ENCODE measurements around the gene AP1G1. TPM values are rescaled to one million over a fixed set of nuclear protein-coding genes. Genes with fewer than 3 reads are reported as not detected.
A peak's percentile ranks its signal among the peaks of the same experiment; 100 is the strongest.
"Not testable (repeated sequence)": the region's sequence is repeated elsewhere in the genome, so short reads cannot be mapped to it uniquely, and the experiment has no call there.

AP1G1 gene
- total RNA-seq, 4 donors from 2014 or later = 77.1 to 153 (median 86.3) TPM

DNA sequence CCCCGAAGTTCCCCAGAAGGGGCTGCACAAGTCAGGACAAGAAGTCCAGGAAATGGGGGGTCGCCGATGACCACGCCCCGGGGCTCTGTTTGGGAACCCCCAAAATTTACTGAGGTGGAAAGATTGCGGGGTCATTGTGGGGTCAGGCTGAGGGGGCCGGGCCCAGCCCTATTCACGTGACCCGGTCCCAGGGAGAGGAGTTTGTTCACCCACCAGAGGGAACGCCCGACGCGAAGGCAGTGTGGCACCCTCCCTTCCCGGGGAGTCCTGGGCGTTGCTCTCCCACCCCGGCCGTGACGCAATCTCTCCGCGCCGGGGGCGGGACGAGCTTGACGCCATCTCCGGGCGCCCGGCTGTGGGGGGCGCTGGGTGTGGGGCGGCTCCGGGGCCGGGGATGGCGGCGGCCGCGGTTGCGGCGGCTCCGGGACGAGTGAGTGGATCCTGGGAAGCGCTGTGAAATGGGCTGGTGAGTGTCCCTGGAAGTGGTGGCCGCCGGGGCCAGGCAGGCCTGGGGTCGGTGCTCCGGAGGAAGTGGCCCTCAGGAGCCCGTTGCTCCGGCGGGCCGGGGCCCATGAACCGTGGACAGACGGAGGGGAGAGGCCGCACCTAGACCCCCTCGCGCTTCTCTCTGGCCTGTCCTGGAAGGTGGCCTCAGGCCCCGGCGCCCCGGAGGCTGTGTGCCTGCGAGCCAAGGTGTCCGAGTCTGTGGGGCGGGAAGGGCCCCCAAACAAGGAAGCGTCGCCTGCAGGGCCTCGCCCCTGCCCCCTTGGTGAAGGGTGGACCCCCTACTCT lies 37.2 kb upstream of the AP1G1 start, which contains the start of gene ATXN1L:
TSS of gene ATXN1L (plus strand) at position 338 of the 792 bp plus-strand sequence. CDS start 3,765 bp downstream, outside the sequence.
- DNase-seq (ENCODE audit: low spot score in 2 of 2) = peak; percentile 96
- TF ChIP-seq, protein P1, sequence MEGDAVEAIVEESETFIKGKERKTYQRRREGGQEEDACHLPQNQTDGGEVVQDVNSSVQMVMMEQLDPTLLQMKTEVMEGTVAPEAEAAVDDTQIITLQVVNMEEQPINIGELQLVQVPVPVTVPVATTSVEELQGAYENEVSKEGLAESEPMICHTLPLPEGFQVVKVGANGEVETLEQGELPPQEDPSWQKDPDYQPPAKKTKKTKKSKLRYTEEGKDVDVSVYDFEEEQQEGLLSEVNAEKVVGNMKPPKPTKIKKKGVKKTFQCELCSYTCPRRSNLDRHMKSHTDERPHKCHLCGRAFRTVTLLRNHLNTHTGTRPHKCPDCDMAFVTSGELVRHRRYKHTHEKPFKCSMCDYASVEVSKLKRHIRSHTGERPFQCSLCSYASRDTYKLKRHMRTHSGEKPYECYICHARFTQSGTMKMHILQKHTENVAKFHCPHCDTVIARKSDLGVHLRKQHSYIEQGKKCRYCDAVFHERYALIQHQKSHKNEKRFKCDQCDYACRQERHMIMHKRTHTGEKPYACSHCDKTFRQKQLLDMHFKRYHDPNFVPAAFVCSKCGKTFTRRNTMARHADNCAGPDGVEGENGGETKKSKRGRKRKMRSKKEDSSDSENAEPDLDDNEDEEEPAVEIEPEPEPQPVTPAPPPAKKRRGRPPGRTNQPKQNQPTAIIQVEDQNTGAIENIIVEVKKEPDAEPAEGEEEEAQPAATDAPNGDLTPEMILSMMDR (IDR thresholded peaks at IDR 0.05) = no peak
- TF ChIP-seq POLR2A (IDR thresholded peaks at IDR 0.05) (peak in 1 of 2 donors; percentile 83), POLR2AphosphoS5 (IDR thresholded peaks at IDR 0.05) (peak; percentile 71 to 89 (median 77)), EP300 (IDR thresholded peaks at IDR 0.05) (no peak)
- Histone ChIP-seq H3K27ac (peak within 1 kb of the TSS; percentile 85), H3K27me3 (no peaks in the 10 kb centered on the region), H3K36me3 (peaks cover 21% of the 10 kb centered on the region), H3K4me1 (peaks cover 16% of the 10 kb centered on the region), H3K4me3 (peak within 1 kb of the TSS; percentile 97), H3K9me3 (no peaks in the 10 kb centered on the region)
- 0% methylated on average over 5 of the region's 62 CpGs for WGBS

DNA sequence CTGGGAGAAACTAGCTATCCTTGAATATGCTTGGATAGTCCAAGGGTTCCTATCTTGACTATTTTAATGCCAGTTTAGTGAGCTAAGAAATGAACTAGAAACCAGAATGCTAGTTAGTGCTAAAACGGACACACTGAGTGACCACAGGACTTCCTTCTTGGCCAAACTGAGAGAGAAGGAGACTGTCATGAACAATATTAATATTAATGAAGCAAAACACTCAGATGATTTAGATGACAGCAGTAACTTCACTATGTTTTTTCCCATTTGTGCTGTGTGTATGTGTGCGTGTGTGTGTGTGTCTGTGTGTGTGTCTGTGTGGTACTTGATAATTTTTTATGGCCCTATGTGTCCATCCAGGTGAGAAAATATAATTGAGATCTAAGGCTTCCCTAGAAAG lies 34.9 kb upstream of the AP1G1 start:
- no peaks in the 10 kb centered on the region for H3K9me3 ChIP-seq
- DNase-seq (ENCODE audit: low spot score in 2 of 2) = no peak
- TF ChIP-seq EP300 (IDR thresholded peaks at IDR 0.05) = no peak
- TF ChIP-seq, protein P1 (IDR thresholded peaks at IDR 0.05) = no peak
- TF ChIP-seq POLR2AphosphoS5 (IDR thresholded peaks at IDR 0.05) = no peak
- TF ChIP-seq POLR2A (IDR thresholded peaks at IDR 0.05) = no peak
- WGBS = 60% methylated on average over 2 of the region's 2 CpGs
- H3K27ac ChIP-seq = no peak overlapping the region
- H3K4me1 ChIP-seq = peaks cover 16% of the 10 kb centered on the region
- no peaks in the 10 kb centered on the region for H3K27me3 ChIP-seq
- no peak overlapping the region for H3K4me3 ChIP-seq
- no peaks in the 10 kb centered on the region for H3K36me3 ChIP-seq

DNA sequence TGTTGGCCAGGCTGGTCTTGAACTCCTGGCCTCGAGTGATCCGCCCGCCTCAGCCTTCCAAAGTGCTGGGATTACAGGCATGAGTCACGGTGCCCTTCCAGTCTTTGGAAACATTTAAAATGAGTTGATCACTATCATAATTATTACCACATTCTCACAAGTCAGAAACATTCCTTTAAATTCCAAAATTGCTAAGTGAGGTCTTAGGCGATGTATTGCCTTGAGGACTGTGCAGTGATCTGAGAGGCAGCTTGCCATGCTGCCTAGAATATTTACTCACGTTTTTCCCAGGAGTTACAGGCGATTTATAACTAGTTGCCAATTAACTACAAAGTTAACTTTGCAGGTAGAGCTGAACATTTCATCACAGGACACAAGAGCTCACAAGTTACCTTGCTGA lies 31.4 kb upstream of the AP1G1 start:
- Histone ChIP-seq H3K27me3 (no peaks in the 10 kb centered on the region), H3K9me3 (no peaks in the 10 kb centered on the region), H3K4me1 (no peaks in the 10 kb centered on the region), H3K4me3 (no peak overlapping the region), H3K27ac (no peak overlapping the region), H3K36me3 (no peaks in the 10 kb centered on the region)
- DNase-seq (ENCODE audit: low spot score in 2 of 2) = no peak
- TF ChIP-seq POLR2AphosphoS5 (IDR thresholded peaks at IDR 0.05) = no peak
- no peak for TF ChIP-seq POLR2A (IDR thresholded peaks at IDR 0.05)
- TF ChIP-seq EP300 (IDR thresholded peaks at IDR 0.05) = no peak
- TF ChIP-seq, protein P1 (IDR thresholded peaks at IDR 0.05) = no peak
- 41% methylated on average over 7 of the region's 7 CpGs for WGBS

DNA sequence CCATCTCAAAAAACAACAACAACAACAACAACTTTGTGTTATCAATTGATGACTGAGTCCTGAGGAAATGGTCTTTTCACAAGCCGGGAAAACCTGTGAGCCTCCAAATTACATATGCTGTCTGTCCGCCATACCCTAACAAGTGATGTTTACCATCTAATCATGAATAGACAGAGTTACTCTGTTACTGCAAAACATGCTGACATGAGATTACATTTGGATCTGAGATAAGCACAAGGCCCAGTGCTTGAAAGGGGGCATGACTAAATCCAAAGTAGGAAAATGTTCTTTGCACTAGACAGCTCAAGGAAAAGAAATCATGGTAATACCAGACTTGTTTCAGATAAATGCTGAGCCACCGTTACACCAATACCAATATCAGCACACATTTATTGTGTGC lies 28.5 kb upstream of the AP1G1 start:
- TF ChIP-seq POLR2AphosphoS5 (IDR thresholded peaks at IDR 0.05) = no peak
- TF ChIP-seq POLR2A (IDR thresholded peaks at IDR 0.05) = no peak
- TF ChIP-seq, protein P1 (IDR thresholded peaks at IDR 0.05) = no peak
- TF ChIP-seq EP300 (IDR thresholded peaks at IDR 0.05) = no peak
- Histone ChIP-seq H3K4me3 (no peak overlapping the region), H3K4me1 (no peaks in the 10 kb centered on the region), H3K27me3 (no peaks in the 10 kb centered on the region), H3K27ac (no peak overlapping the region), H3K36me3 (no peaks in the 10 kb centered on the region), H3K9me3 (no peaks in the 10 kb centered on the region)
- 96% methylated on average over 3 of the region's 3 CpGs for WGBS
- no peak for DNase-seq (ENCODE audit: low spot score in 2 of 2)

DNA sequence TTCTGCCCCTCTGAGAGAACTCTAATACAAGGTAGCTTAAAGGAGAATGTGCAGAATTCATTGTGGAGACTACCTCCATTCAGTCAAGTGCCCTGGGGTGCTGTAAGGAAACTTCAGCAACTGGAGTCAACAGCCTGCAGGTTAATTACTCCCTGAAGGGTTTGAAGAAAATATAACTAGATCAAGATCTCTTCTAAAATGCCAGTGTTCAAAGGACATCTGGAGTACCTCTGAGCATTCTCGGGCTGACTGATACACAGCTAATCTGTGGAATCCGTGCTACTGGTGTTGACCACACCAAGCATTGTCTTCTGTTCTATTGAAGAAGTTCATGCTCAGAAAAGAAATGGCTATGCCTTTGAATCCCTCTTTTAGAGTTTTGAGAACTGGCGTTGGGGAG lies 25.7 kb upstream of the AP1G1 start:
- TF ChIP-seq POLR2AphosphoS5 (IDR thresholded peaks at IDR 0.05) (no peak), EP300 (IDR thresholded peaks at IDR 0.05) (no peak), POLR2A (IDR thresholded peaks at IDR 0.05) (no peak)
- TF ChIP-seq, protein P1 (IDR thresholded peaks at IDR 0.05) = no peak
- no peak for DNase-seq (ENCODE audit: low spot score in 2 of 2)
- no peaks in the 10 kb centered on the region for H3K9me3 ChIP-seq
- no peaks in the 10 kb centered on the region for H3K27me3 ChIP-seq
- WGBS = 73% methylated on average over 3 of the region's 3 CpGs
- no peaks in the 10 kb centered on the region for H3K36me3 ChIP-seq
- no peak overlapping the region for H3K4me3 ChIP-seq
- H3K27ac ChIP-seq = no peak overlapping the region
- H3K4me1 ChIP-seq = no peaks in the 10 kb centered on the region

DNA sequence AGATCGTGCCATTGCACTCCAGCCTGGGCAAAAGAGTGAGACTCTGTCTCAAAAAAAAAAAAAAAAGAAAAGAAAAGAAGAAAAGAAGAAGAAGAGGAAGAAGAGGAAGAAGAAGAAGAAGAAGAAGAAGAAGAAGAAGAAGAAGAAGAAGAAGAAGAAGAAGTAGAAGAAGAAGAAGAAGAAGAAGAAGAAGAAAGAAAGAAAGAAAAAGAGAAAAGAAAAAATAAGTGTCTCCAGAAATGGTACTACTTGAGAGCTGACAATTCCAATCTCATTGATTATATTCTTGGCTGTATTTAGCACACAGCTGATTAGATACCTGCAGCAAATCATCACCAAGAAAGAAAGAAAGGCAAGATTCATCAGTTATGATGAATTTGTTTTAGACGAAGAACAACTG lies 23.5 kb upstream of the AP1G1 start:
- WGBS = 89% methylated on average over 2 of the region's 2 CpGs
- not testable (repeated sequence) for H3K36me3 ChIP-seq; H3K27me3 ChIP-seq; H3K4me3 ChIP-seq; H3K27ac ChIP-seq; H3K9me3 ChIP-seq; DNase-seq (ENCODE audit: low spot score in 2 of 2); H3K4me1 ChIP-seq

DNA sequence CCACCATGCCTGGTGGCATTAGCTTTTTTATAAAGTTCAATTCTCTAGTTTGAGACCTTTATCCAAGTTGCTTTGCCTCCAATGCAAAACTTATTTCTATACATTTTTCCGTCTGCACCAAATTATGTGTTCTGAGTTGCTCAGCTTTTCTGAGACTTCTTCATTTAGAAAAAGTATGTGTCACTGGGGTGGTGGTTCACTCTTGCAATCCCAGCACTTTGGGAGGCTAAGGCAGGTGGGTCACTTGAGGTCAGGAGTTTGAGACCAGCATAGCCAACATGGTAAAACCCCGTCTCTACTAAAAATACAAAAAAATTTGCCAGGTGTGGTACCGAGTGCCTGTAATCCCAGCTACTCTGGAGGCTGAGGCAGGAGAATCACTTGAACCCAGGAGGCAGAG lies 23.1 kb upstream of the AP1G1 start:
- not testable (repeated sequence) for DNase-seq (ENCODE audit: low spot score in 2 of 2); H3K36me3 ChIP-seq; H3K4me1 ChIP-seq; H3K27me3 ChIP-seq; H3K9me3 ChIP-seq; H3K4me3 ChIP-seq; H3K27ac ChIP-seq
- WGBS = 94% methylated on average over 3 of the region's 3 CpGs

Measured in suprapubic skin (tissue), 4 donors.